NCI-H1417 (cell line): ENCODE measurements around the gene SLC30A7.
"Not testable (repeated sequence)": the region's sequence is repeated elsewhere in the genome, so short reads cannot be mapped to it uniquely, and the experiment has no call there.

Source experiments
- DNase-seq, 3 experiments: peaks; one replicate each; lab custom pipeline; 2025; lab: John Stamatoyannopoulos, UW

SLC30A7 gene

GRCh38 chr1:100891380-100891779 lies 4.5 kb upstream of the SLC30A7 start:
- no peak for DNase-seq

DNA sequence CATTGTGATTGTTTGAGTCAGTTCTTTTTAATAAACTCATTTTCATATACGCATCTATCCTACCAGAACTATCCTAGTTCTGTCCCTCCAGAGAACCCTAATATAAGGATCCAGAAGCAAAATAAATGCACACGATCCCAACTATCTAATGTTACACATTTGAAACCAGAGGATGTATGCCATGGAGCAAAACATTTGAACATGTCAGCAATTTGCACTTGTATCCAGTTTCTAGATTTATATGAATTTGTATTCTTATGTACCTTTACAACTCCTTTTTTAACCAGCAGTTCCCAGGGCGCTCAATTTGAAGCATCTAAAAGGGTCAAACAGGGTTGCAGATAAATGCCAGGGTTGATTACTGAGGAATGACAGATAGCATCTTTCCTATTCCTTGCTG lies 3.3 kb upstream of the SLC30A7 start:
- DNase-seq: no peak

- peak in 1 of 3 experiments; percentile 20 for DNase-seq
Observed at GRCh38 chr1:100893718-100894117, 2.2 kb upstream of the SLC30A7 start.

GRCh38 chr1:100894603-100895539 lies 1.0 kb upstream of the SLC30A7 start, which contains the start of gene EXTL2:
Gene EXTL2 (minus strand): TSS chr1:100894842. CDS start chr1:100888757, 6,085 bp downstream.
- DNase-seq: peak; percentile 83 to 96 (median 91)

DNA sequence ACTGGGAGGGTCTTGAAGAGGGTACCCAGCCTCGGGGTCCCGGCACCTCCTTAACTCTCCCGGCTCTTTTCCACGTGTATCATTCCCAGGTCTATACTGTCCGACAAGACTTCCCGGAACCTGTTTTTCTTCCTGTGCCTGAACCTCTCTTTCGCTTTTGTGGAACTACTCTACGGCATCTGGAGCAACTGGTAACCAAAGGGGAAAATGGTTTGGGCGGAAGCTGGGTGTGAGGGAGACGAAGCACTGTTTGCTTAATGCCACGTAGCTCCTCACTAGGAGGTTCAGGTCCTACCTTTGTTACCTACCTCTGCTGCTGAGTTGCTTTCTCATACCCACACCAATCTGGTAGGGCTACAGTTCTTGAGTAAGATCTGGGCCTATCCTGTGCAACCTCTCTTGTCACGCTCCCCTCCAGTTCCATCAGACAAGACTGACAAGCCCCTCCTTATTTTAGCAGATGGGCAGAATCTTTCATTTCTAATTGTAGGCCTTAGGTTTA lies 642 bp downstream of the SLC30A7 start:
- DNase-seq: peak in 2 of 3 experiments; percentile 60 to 64

GRCh38 chr1:100902365-100902764 lies 6.5 kb downstream of the SLC30A7 start:
- no peak for DNase-seq

DNA sequence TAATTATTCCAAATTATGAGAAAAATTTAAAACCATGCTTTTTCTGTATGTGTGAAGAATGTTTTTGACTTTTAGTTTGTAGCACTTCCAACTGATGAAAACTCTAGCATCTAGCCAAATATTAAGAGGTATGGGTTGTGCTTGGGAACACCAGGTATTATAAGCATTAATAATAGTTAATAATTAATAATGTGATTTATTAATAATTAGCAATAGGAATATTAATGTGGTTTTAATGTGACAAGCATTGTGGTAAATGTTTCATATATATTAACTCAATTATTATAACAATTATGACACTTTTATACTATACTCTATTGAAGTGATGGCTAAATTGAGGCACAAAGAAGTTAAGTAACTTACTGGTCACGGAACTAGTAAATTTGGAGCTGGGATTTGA lies 7.9 kb downstream of the SLC30A7 start:
- no peak for DNase-seq

DNA sequence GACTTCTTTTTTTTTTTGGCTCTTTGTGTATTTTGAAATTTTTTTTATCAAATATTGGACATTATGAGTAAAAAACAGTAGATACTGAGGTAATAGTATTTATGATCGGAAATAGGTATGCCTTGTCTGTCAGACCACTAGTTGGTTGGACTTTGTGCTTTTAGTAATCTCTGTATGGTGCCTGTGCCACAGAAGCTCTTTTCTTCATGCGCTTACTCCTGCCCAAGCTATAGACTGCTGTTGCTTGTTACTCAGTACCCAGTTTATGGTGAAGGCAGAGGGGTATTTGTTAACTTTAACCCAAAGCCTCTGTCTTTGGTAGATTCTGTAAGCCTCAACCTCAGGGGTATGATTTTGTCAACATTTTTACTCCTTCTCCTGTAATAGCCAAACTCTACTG lies 8.6 kb downstream of the SLC30A7 start:
- no peak for DNase-seq

- no peak for DNase-seq
Observed at GRCh38 chr1:100905181-100905580, 9.3 kb downstream of the SLC30A7 start.

DNA sequence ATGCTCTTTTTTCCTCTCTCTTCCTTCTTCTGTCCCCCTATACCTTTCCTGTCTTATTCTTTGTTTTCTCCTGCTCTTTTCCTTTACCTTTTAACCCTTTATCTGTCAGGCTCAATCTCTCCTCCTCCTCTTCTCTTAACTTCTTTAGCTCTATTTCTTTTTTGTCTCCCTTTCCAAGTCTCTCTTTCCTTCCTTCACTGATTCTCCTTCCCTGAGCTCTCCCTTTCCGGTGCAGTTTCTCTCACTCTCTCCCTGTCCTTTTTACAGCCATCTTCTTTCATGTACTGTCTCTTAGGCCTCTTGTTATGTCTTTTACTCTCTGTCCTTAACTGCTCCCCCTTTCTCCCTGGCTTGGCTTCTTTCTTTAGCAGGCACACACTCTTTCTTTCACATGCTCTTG lies 12.0 kb downstream of the SLC30A7 start:
- no peak for DNase-seq

DNA sequence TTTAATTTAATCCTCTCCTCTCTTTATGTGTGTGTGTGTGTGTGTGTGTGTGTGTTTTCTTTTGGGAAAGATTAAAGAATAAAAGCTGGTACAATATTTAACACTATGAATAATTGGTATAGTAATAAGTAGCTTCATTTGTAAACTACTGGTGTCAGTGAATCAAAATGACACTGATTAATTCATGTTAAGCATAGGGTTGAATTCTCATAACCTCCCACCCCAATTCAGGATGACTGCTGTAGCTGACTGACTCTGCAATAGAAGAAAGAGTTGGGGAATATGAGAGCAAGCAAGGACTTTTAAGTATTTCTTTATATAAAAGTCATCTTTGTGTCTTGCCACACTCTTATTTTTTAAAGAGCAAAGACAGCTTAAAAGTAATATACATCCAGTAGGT lies 13.1 kb downstream of the SLC30A7 start:
- DNase-seq: no peak

- DNase-seq: no peak
Observed at GRCh38 chr1:100912019-100912418, 16.1 kb downstream of the SLC30A7 start.

DNA sequence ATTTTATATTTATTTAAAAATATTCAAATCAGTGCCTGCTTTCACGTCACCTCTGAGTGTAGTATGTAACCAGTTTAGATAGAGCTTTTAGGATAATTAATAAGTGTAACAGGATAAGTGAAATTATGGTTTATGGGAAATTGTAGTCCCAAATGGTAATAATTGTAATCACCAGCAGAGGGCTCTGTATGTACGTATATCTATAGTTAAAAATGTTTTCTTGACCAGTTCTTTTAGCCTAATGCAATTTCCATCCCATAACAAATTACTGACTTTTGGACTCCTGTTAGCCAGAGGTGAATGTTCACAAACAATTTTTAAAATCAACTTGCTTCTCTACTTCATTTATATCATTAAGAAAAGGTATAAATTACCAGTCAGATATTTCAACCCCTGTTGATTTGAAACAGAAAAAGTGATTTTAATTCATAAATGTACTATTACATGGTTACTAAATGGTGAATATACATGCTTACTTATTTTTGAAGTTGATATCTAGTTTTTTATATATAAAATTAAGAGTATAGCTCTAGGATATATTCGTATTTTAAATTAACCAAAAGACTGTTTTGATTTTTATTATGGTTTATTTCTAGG lies 25.3 kb downstream of the SLC30A7 start:
- DNase-seq: peak; percentile 1 to 76 (median 53)

- no peak for DNase-seq
Observed at GRCh38 chr1:100924212-100924611, 28.3 kb downstream of the SLC30A7 start.

DNA sequence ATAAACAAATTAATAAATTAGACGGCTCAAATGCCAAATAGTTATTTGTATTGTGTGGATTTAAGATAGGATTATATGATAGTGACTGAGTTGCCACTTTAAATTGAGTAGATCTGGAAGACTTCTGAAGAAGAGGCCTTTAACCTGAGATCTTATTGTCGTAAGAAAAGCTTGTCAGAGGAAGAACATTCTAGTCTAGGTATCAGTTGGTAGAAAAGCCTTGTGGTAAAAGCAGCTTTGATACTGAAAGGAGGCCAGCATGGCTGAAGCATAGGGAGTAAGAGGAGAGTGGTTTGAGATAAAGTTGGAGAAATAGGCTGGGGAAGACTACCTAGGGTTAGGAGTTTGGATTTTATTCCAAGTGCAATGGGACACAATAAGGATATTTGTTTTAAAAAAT lies 29.1 kb downstream of the SLC30A7 start:
- DNase-seq: no peak

GRCh38 chr1:100926240-100926639 lies 30.4 kb downstream of the SLC30A7 start:
- no peak for DNase-seq

DNA sequence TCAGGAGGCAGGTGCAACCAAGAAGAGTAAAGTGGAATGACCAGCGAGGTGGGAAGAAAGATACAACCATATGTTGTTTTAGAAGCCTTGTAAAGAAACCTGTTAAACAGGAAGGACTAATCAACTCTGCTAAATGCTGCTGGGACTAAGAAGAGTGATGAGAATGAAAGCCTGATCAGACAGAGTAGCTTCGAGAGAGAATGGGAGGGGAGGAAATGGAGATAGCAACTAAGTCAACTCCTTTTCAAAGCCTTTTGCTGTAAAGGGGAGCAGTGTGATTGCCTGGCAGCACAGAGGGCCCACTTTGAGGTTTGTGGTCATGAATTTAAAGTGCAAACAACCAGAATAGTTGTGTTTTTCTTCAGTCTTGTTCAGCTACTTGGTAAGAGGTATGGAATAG lies 31.4 kb downstream of the SLC30A7 start:
- no peak for DNase-seq

DNA sequence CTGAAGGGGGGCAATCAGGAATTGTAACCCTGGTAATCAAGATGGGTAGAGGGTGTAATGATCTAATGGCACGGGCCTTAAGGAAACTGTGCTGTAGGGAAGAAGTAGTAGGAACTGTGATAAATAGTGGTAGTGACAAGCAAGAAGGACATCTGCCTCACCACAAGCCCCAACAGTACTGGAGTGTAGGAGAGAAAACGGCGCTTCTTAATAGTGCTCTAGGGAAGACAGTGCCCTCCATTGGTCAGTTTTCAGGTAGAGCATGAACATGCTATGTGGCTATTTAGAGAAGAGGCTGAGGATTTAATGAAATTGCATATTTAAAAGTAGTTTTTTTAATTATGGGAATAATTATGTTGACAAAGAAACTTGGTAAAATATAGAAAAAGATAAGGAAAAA lies 32.2 kb downstream of the SLC30A7 start:
- DNase-seq: no peak

GRCh38 chr1:100930494-100930893 lies 34.6 kb downstream of the SLC30A7 start:
- DNase-seq: no peak

GRCh38 chr1:100931716-100932115 lies 35.8 kb downstream of the SLC30A7 start:
- no peak for DNase-seq

DNA sequence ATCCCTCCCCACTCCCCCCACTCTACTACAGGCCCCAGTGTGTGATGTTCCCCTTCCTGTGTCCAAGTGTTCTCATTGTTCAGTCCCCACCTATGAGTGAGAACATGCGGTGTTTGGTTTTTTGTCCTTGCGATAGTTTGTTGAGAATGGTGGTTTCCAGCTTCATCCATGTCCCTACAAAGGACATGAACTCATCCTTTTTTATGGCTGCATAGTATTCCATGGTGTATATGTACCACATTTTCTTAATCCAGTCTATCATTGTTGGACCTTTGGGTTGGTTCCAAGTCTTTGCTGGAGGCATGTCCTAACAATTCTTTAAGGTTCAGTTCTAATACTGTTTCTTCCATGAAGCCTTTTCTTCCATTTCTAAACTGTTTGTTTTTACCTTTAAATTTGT lies 37.7 kb downstream of the SLC30A7 start:
- not testable (repeated sequence) for DNase-seq

DNA sequence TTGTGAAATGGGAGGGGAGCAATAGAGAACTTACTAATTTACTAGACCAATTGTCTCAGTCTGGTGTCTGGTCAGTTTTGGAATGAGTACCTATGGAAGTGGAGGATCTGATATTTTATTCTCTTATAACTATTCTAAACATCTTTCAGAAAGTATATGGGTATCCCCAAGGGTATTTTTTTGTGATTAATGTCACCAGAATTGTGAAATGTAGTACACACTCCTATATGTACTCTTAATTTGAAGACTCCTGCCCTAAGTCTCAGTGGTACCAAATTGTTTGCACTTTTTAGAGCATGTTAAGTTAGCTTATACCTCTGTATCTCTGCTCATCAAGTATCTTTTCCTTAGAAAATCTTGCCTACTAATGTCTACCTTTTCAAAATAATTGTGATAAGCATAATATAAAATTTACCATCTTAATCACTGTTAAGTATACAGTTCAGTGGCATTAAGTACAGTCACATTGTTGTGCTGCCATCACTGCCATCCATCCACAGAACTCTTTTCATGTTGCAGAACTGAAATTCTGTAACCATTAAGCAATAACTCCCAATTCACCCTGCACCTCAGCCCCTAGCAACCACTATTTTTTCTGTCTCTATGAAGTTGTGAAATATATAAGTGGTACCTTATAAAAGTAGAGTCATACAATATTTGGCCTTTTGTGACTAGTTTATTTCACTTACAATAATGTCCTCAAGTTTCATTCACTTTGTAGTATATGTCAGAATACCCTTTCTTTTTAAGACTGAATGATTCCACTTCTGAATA lies 40.5 kb downstream of the SLC30A7 start:
- DNase-seq: no peak
